ENCODE data around the gene LRRC8A. TPM values are rescaled to one million over a fixed set of nuclear protein-coding genes. Genes with fewer than 3 reads are reported as not detected.
A peak's percentile ranks its signal among the peaks of the same experiment; 100 is the strongest.

The LRRC8A gene
- total RNA-seq (2014; rRNA removed; shearing (Covaris generic)), result 75.7 and 80.5 TPM in 2 replicates
- 35.3 and 37.3 TPM in 2 replicates for polyA plus RNA-seq (2016; fragmentation: Nextera tagmentation; extraction: Ambion mirVana)
- long read RNA-seq, full-length matches to known transcripts, result 3 of 6 reads
- long read RNA-seq, partial matches to known transcripts, result 0 of 6 reads
- long read RNA-seq, other reads (novel, unspliced or antisense), result 3 of 6 reads

DNA sequence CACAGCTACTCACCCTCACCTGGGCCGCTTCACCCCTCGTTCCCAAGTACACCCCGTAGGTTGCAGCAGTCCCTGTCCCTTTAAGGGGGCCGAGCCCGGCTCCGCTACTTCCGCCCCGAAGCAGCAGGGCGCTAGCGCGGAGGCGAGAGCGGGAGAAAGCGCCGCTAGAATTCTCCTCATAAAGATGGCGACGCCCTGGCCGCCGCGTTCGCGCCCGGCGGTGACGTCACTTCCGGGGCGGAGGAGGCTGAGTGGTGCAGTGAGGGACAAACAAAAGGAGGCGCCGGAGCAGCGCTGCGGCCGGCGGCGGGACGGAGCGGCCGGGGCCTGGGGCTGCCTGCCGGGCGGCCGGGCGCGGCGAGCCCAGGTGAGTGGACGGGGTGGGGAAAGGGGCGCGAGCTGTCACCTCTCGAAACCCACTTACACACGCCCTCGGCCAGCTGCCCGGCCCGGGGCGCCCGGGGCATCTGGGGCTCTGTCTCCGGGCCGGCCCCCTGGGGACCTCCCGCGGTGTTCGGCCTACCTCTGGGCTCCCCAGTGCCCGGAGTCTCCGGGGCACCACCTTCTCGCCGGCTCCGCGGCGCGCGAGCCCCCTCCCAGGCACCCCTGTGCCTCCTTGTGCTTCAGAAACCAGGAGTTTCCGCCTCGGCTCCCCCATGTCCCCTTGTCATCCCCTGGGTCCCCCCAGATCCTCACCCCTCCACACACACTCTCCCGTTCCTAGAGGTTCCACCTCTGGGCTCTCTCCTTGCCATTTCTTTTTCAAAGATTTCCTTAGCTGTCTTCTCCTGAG is at the start of gene LRRC8A, which contains the start of gene KYAT1:
LRRC8A (plus strand) TSS at position 250 of the 793 bp plus-strand sequence. CDS start 25,032 bp downstream, outside the sequence.
KYAT1 (minus strand) TSS at position 67 of the 793 bp plus-strand sequence. CDS start 36,545 bp downstream, outside the sequence.
- H3K4me2 ChIP-seq, result peak within 1 kb of the TSS; percentile 100
- Mint-ChIP-seq H3K27ac (peak within 1 kb of the TSS; percentile 97), H3K4me3 (peak within 1 kb of the TSS; percentile 98), H3K4me1 (peaks cover 52% of the 10 kb centered on the region), H3K36me3 (ENCODE audit: low read depth) (peaks cover 35% of the 10 kb centered on the region), H3K27me3 (ENCODE audit: insufficient read depth, low read depth, poor library complexity) (peaks cover 30% of the 10 kb centered on the region), H3K9me3 (no peaks in the 10 kb centered on the region)
- H3K27ac ChIP-seq (ENCODE audit: low read depth), result peak within 1 kb of the TSS; percentile 86
- H3K36me3 ChIP-seq (ENCODE audit: insufficient read depth), result no peaks in the 10 kb centered on the region; the same call in 1 of the 2 replicates
- peak within 1 kb of the TSS; percentile 100 for H3K4me3 ChIP-seq
- DNase-seq (ENCODE audit: low spot score), result peak; percentile 98
- peaks cover 31% of the 10 kb centered on the region for H3F3A ChIP-seq (replicated peaks; ENCODE audit: low read depth)
- TF ChIP-seq POLR2AphosphoS5 (IDR thresholded peaks at IDR 0.05; ENCODE audit: low read depth) (peak; percentile 52; the same call in 1 of the 2 replicates), JUNB (IDR thresholded peaks at IDR 0.05; ENCODE audit: unreplicated experiment) (no peak), ZNF331 (CRISPR knock-in tag; IDR thresholded peaks at IDR 0.05; ENCODE audit: low read depth) (no peak), EZH2phosphoT487 (IDR thresholded peaks at IDR 0.05; ENCODE audit: unreplicated experiment) (no peak), CREB1 (CRISPR knock-in tag; IDR thresholded peaks at IDR 0.05; ENCODE audit: low read depth) (peak; percentile 98)
- TF ChIP-seq, protein P1, sequence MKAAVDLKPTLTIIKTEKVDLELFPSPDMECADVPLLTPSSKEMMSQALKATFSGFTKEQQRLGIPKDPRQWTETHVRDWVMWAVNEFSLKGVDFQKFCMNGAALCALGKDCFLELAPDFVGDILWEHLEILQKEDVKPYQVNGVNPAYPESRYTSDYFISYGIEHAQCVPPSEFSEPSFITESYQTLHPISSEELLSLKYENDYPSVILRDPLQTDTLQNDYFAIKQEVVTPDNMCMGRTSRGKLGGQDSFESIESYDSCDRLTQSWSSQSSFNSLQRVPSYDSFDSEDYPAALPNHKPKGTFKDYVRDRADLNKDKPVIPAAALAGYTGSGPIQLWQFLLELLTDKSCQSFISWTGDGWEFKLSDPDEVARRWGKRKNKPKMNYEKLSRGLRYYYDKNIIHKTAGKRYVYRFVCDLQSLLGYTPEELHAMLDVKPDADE (IDR thresholded peaks at IDR 0.05), result peak; percentile 52
- no peaks in the 10 kb centered on the region for H3K27me3 ChIP-seq (ENCODE audit: insufficient read depth)
- H3K79me2 ChIP-seq (replicated peaks; ENCODE audit: insufficient read depth), result peaks cover 90% of the 10 kb centered on the region
- H3K9me2 ChIP-seq (ENCODE audit: insufficient read depth), result no peaks in the 10 kb centered on the region
- ATAC-seq, result peak; percentile 88
- H2AFZ ChIP-seq, result peak within 1 kb of the TSS; percentile 99
- peaks cover 8% of the 10 kb centered on the region for H3K4me1 ChIP-seq (ENCODE audit: insufficient read depth)
- H4K20me1 ChIP-seq (replicated peaks; ENCODE audit: insufficient read depth), result peaks cover 17% of the 10 kb centered on the region

DNA sequence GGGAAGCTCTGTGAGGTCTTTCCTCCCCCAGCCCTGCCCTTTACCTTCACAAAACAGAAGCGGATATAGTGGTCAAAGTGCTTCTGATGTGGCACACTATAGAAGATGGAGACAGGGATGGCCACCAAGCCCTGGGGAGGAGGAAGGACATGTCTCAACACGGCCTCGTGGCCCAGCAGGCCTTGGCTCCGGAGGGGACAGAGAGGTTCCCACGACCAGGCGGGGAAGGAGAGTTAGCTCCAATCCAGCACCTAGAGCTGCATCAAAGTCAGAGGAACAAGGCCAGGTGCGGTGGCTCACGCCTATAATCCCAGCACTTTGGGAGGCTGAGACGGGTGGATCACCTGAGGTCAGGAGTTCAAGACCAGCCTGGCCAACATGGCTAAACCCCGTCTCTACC is 48.2 kb upstream of the LRRC8A start:
- no peaks in the 10 kb centered on the region for H3K9me2 ChIP-seq (ENCODE audit: insufficient read depth)
- Mint-ChIP-seq H3K36me3 (ENCODE audit: low read depth) (peaks cover 37% of the 10 kb centered on the region), H3K4me1 (peaks cover 4% of the 10 kb centered on the region), H3K4me3 (no peak overlapping the region), H3K27me3 (ENCODE audit: insufficient read depth, low read depth, poor library complexity) (peaks cover 10% of the 10 kb centered on the region), H3K27ac (0 out of 2 replicates have a peak overlapping the region, but pooled peaks have one; percentile 27), H3K9me3 (no peaks in the 10 kb centered on the region; the same call in 2 of the 3 replicates)
- H3K4me2 ChIP-seq, result no peak overlapping the region
- H3K36me3 ChIP-seq (ENCODE audit: insufficient read depth), result no peaks in the 10 kb centered on the region
- peaks cover 5% of the 10 kb centered on the region for H3K79me2 ChIP-seq (replicated peaks; ENCODE audit: insufficient read depth)
- H4K20me1 ChIP-seq (replicated peaks; ENCODE audit: insufficient read depth), result no peaks in the 10 kb centered on the region
- H3K4me3 ChIP-seq, result no peak overlapping the region
- 0 out of 2 replicates have a peak, but pooled peaks cover 6% of the 10 kb centered on the region for H3F3A ChIP-seq (replicated peaks; ENCODE audit: low read depth)
- ATAC-seq (no peak), DNase-seq (ENCODE audit: low spot score) (no peak)
- H3K27me3 ChIP-seq (ENCODE audit: insufficient read depth), result no peaks in the 10 kb centered on the region
- H3K27ac ChIP-seq (ENCODE audit: low read depth), result no peak overlapping the region
- no peaks in the 10 kb centered on the region for H3K4me1 ChIP-seq (ENCODE audit: insufficient read depth)
- no peak overlapping the region for H2AFZ ChIP-seq
- TF ChIP-seq EZH2phosphoT487 (IDR thresholded peaks at IDR 0.05; ENCODE audit: unreplicated experiment), result no peak
- TF ChIP-seq, protein P1 (IDR thresholded peaks at IDR 0.05), result no peak
- no peak for TF ChIP-seq NANOG (IDR thresholded peaks at IDR 0.05; ENCODE audit: borderline replicate concordance)
- no peak for TF ChIP-seq ZNF331 (CRISPR knock-in tag; IDR thresholded peaks at IDR 0.05; ENCODE audit: low read depth)
- no peak for TF ChIP-seq JUNB (IDR thresholded peaks at IDR 0.05; ENCODE audit: unreplicated experiment)
- TF ChIP-seq STAT1 (IDR thresholded peaks at IDR 0.05; ENCODE audit: unreplicated experiment), result no peak
- TF ChIP-seq, protein P2, sequence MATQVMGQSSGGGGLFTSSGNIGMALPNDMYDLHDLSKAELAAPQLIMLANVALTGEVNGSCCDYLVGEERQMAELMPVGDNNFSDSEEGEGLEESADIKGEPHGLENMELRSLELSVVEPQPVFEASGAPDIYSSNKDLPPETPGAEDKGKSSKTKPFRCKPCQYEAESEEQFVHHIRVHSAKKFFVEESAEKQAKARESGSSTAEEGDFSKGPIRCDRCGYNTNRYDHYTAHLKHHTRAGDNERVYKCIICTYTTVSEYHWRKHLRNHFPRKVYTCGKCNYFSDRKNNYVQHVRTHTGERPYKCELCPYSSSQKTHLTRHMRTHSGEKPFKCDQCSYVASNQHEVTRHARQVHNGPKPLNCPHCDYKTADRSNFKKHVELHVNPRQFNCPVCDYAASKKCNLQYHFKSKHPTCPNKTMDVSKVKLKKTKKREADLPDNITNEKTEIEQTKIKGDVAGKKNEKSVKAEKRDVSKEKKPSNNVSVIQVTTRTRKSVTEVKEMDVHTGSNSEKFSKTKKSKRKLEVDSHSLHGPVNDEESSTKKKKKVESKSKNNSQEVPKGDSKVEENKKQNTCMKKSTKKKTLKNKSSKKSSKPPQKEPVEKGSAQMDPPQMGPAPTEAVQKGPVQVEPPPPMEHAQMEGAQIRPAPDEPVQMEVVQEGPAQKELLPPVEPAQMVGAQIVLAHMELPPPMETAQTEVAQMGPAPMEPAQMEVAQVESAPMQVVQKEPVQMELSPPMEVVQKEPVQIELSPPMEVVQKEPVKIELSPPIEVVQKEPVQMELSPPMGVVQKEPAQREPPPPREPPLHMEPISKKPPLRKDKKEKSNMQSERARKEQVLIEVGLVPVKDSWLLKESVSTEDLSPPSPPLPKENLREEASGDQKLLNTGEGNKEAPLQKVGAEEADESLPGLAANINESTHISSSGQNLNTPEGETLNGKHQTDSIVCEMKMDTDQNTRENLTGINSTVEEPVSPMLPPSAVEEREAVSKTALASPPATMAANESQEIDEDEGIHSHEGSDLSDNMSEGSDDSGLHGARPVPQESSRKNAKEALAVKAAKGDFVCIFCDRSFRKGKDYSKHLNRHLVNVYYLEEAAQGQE (IDR thresholded peaks at IDR 0.05; ENCODE audit: unreplicated experiment), result no peak
- no peak for TF ChIP-seq CREB1 (CRISPR knock-in tag; IDR thresholded peaks at IDR 0.05; ENCODE audit: low read depth)
- no peak for TF ChIP-seq POLR2AphosphoS5 (IDR thresholded peaks at IDR 0.05; ENCODE audit: low read depth)
- TF ChIP-seq, protein P3, sequence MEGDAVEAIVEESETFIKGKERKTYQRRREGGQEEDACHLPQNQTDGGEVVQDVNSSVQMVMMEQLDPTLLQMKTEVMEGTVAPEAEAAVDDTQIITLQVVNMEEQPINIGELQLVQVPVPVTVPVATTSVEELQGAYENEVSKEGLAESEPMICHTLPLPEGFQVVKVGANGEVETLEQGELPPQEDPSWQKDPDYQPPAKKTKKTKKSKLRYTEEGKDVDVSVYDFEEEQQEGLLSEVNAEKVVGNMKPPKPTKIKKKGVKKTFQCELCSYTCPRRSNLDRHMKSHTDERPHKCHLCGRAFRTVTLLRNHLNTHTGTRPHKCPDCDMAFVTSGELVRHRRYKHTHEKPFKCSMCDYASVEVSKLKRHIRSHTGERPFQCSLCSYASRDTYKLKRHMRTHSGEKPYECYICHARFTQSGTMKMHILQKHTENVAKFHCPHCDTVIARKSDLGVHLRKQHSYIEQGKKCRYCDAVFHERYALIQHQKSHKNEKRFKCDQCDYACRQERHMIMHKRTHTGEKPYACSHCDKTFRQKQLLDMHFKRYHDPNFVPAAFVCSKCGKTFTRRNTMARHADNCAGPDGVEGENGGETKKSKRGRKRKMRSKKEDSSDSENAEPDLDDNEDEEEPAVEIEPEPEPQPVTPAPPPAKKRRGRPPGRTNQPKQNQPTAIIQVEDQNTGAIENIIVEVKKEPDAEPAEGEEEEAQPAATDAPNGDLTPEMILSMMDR (conservative IDR thresholded peaks at IDR 0.05; ENCODE audit: low read depth in 2 of 2), result no peak
- TF ChIP-seq ZNF114 (CRISPR knock-in tag; IDR thresholded peaks at IDR 0.05), result no peak
